ENCODE results near the gene RAX2. TPM values are rescaled to one million over a fixed set of nuclear protein-coding genes. Genes with fewer than 3 reads are reported as not detected.

RAX2 gene
- total and polyA plus RNA-seq, 2 of the 13 experiments (the other 11 are each of a cell fraction or from before 2014, with no cell fraction given): not detected

DNA sequence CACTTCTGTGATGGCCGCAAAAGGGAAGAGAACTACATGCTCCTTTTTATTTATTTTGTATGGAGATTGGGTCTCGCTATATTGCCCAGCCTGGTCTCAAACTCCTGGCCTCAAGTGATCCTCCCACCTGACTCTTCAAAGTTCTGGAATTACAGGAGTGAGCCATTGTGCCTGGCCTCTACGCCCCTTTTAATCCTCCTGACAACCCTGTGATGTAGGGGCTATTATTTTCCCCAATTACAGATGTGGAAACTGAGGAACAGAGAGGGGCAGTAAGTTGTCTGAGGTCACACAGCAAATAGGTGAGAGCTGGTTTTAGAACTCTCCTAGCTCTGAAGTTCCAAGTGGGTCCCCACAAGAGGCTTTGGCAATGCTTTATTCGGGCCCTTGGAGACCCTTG, 52.2 kb downstream of the RAX2 start:
- 97% methylated on average over 4 of the region's 4 CpGs for WGBS (ENCODE audit: low lambda C conversion rate)
- in situ Hi-C loops (cut with HindIII; ENCODE audit: extremely low pct_ligation_motif_present, low pct_unique_long_range_greater_than_20kb) (no loop called here), intact Hi-C loops (cut with micrococcal nuclease; ENCODE audit: unreplicated experiment) (no loop called here)
- DNase-seq (ENCODE audit: low spot score) (no peak), ATAC-seq (no peak), FAIRE-seq (no peak)
- ChIA-PET POLR2A (interaction anchor here (1.4 kb wide), 1 partner anchor 11 kb away, joined by 4 read pairs; no protein-coding TSS in a partner anchor), CTCF (ENCODE audit: low intra/inter-chr PET ratio, low total read pairs) (no interaction called here)
- Histone ChIP-seq H3K4me3 (replicated peaks in 1 of 3; ENCODE audit: insufficient read depth in 1 of 3, low read depth in 2 of 3, low read length in 3 of 3) (no peak overlapping the region), H4K20me1 (ENCODE audit: insufficient read depth, low read length) (no peaks in the 10 kb centered on the region), H3K36me3 (replicated peaks in 1 of 2; ENCODE audit: control insufficient read depth in 1 of 2, insufficient read depth in 2 of 2, low read length in 2 of 2) (no peaks in the 10 kb centered on the region), H3K27me3 (ENCODE audit: control insufficient read depth in 1 of 2, insufficient read depth in 2 of 2, low read length in 2 of 2) (no peaks in the 10 kb centered on the region; a peak in 1 of 5 replicates), H3K27ac (ENCODE audit: extremely low read length, insufficient read depth, low read length) (peak overlapping the region; percentile 7), H3K4me1 (ENCODE audit: insufficient read depth, low read length) (peaks cover 23% of the 10 kb centered on the region), H3K4me2 (ENCODE audit: low read depth, low read length) (peak overlapping the region; percentile 37; the same call in 1 of the 2 replicates), H3K9ac (ENCODE audit: insufficient read depth, low read depth, low read length) (no peak overlapping the region; the same call in 1 of the 2 replicates), H2AFZ (ENCODE audit: low read length) (no peak overlapping the region), H3K79me2 (ENCODE audit: insufficient read depth, low read length) (no peaks in the 10 kb centered on the region), H3K9me3 (ENCODE audit: low read length) (no peaks in the 10 kb centered on the region)
- BruUV-seq (replicated peaks): no TSS peak
- TF ChIP-seq ZMYM3 (CRISPR knock-in tag; IDR thresholded peaks at IDR 0.05): peak; percentile 84
- TF ChIP-seq RERE (CRISPR knock-in tag; IDR thresholded peaks at IDR 0.05; ENCODE audit: low read depth): no peak
- no peak for TF ChIP-seq ZNF773 (CRISPR knock-in tag; IDR thresholded peaks at IDR 0.05; ENCODE audit: borderline replicate concordance)
- TF ChIP-seq PHF5A (CRISPR knock-in tag; IDR thresholded peaks at IDR 0.05; ENCODE audit: low read depth, unreplicated experiment): no peak
- peak; percentile 92; the same call in 1 of the 2 replicates for TF ChIP-seq ZNF768 (CRISPR knock-in tag; IDR thresholded peaks at IDR 0.05)
- TF ChIP-seq, protein P1, sequence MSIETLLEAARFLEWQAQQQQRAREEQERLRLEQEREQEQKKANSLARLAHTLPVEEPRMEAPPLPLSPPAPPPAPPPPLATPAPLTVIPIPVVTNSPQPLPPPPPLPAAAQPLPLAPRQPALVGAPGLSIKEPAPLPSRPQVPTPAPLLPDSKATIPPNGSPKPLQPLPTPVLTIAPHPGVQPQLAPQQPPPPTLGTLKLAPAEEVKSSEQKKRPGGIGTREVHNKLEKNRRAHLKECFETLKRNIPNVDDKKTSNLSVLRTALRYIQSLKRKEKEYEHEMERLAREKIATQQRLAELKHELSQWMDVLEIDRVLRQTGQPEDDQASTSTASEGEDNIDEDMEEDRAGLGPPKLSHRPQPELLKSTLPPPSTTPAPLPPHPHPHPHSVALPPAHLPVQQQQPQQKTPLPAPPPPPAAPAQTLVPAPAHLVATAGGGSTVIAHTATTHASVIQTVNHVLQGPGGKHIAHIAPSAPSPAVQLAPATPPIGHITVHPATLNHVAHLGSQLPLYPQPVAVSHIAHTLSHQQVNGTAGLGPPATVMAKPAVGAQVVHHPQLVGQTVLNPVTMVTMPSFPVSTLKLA (IDR thresholded peaks at IDR 0.05): no peak
- TF ChIP-seq NR2F2 (IDR thresholded peaks at IDR 0.05; ENCODE audit: borderline replicate concordance, low read depth): no peak
- no peak for TF ChIP-seq ADNP (CRISPR knock-in tag; IDR thresholded peaks at IDR 0.05)
- TF ChIP-seq ZNF253 (CRISPR knock-in tag; IDR thresholded peaks at IDR 0.05; ENCODE audit: borderline replicate concordance): no peak
- no peak for TF ChIP-seq ZNF83 (CRISPR knock-in tag; IDR thresholded peaks at IDR 0.05; ENCODE audit: borderline replicate concordance)
- no peak for TF ChIP-seq ZSCAN31 (CRISPR knock-in tag; IDR thresholded peaks at IDR 0.05; ENCODE audit: low read depth)
- TF ChIP-seq ZNF530 (CRISPR knock-in tag; IDR thresholded peaks at IDR 0.05; ENCODE audit: low read depth): no peak
- no peak for TF ChIP-seq ZNF234 (CRISPR knock-in tag; conservative IDR thresholded peaks at IDR 0.05)
- TF ChIP-seq, protein P2, sequence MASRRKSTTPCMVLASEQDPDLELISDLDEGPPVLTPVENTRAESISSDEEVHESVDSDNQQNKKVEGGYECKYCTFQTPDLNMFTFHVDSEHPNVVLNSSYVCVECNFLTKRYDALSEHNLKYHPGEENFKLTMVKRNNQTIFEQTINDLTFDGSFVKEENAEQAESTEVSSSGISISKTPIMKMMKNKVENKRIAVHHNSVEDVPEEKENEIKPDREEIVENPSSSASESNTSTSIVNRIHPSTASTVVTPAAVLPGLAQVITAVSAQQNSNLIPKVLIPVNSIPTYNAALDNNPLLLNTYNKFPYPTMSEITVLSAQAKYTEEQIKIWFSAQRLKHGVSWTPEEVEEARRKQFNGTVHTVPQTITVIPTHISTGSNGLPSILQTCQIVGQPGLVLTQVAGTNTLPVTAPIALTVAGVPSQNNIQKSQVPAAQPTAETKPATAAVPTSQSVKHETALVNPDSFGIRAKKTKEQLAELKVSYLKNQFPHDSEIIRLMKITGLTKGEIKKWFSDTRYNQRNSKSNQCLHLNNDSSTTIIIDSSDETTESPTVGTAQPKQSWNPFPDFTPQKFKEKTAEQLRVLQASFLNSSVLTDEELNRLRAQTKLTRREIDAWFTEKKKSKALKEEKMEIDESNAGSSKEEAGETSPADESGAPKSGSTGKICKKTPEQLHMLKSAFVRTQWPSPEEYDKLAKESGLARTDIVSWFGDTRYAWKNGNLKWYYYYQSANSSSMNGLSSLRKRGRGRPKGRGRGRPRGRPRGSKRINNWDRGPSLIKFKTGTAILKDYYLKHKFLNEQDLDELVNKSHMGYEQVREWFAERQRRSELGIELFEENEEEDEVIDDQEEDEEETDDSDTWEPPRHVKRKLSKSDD (CRISPR knock-in tag; IDR thresholded peaks at IDR 0.05; ENCODE audit: low read depth): no peak
- no peak for TF ChIP-seq HNRNPL (IDR thresholded peaks at IDR 0.05; ENCODE audit: low read depth, low read length)
- TF ChIP-seq ZBTB7A (CRISPR knock-in tag; IDR thresholded peaks at IDR 0.05): no peak
- no peak for TF ChIP-seq ZNF121 (CRISPR knock-in tag; IDR thresholded peaks at IDR 0.05)
